ENCODE data around the gene ASB18. TPM values are rescaled to one million over a fixed set of nuclear protein-coding genes. Genes with fewer than 3 reads are reported as not detected.

ASB18 gene
- total RNA-seq, 2 donors from 2014 or later, result not detected

GRCh38 chr2:236157366-236157765, 106.8 kb downstream of the ASB18 start:
- no peak overlapping the region for H3K4me3 Mint-ChIP-seq
- no peaks in the 10 kb centered on the region for H3K4me1 Mint-ChIP-seq (ENCODE audit: low read depth)
- DNase-seq, result no peak
- H3K36me3 Mint-ChIP-seq (ENCODE audit: insufficient read depth in 2 of 2), result peaks cover 3 to 4% of the 10 kb centered on the region in 2 donors
- H3K9me3 Mint-ChIP-seq, result peaks cover 4 to 5% of the 10 kb centered on the region in 2 donors
- no peak overlapping the region for H3K27ac Mint-ChIP-seq
- no peak for ATAC-seq (replicated peaks in 1 of 2)
- H3K27me3 Mint-ChIP-seq (ENCODE audit: low read depth), result peaks cover 35% of the 10 kb centered on the region

DNA sequence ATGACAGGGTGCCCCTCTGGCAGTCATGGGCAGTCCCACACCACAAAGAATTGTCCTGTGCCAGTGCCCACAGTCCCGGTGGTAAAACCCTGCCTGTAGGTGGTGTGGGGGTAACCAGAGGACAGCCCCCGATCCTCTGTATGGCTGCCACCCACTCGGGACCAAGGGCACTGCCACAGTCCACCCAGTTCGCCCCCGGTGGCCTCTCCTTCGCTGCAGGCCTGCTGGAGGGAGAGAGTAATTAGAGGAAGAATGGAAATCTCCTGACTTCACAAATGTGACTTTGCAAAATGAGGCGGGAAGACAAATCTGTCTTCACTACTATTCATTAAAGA, 107.4 kb downstream of the ASB18 start:
- Mint-ChIP-seq H3K27ac (no peak overlapping the region), H3K4me1 (ENCODE audit: low read depth) (no peaks in the 10 kb centered on the region), H3K36me3 (ENCODE audit: insufficient read depth in 2 of 2) (peaks cover 3 to 4% of the 10 kb centered on the region in 2 donors), H3K4me3 (no peak overlapping the region), H3K9me3 (peaks cover 4 to 5% of the 10 kb centered on the region in 2 donors), H3K27me3 (ENCODE audit: low read depth) (peaks cover 30% of the 10 kb centered on the region)
- ATAC-seq (replicated peaks in 1 of 2), result no peak
- DNase-seq, result no peak

GRCh38 chr2:236156095-236156859, 107.9 kb downstream of the ASB18 start:
- Mint-ChIP-seq H3K27ac (no peak overlapping the region), H3K4me3 (no peak overlapping the region), H3K9me3 (peaks cover 4 to 5% of the 10 kb centered on the region in 2 donors), H3K4me1 (ENCODE audit: low read depth) (no peaks in the 10 kb centered on the region), H3K36me3 (ENCODE audit: insufficient read depth in 2 of 2) (peaks cover 3 to 4% of the 10 kb centered on the region in 2 donors), H3K27me3 (ENCODE audit: low read depth) (peaks cover 24% of the 10 kb centered on the region)
- DNase-seq (no peak), ATAC-seq (replicated peaks in 1 of 2) (no peak)

DNA sequence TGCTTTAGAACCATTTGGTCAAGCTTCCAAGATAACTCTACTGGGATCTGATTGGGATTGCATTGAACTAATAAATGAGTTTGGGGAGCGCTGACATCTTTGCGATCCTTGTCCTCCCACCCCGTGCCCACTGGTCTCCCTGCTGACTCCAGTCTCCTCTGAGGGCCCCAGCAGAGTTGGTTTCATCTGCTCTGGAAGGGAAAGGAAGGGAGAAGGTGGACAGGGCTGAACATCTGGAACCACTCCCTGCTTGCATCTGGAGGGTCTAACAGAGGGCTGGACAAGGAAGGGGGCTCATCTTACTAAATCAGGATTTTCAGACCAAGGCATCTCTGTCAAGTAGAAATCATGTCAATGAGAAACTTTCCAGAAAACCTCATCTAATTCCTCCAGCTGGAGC, 108.8 kb downstream of the ASB18 start:
- no peak for ATAC-seq (replicated peaks in 1 of 2)
- H3K4me3 Mint-ChIP-seq, result no peak overlapping the region

GRCh38 chr2:236146436-236146835, 117.8 kb downstream of the ASB18 start:
- Mint-ChIP-seq H3K4me1 (ENCODE audit: low read depth) (no peaks in the 10 kb centered on the region), H3K27ac (no peak overlapping the region), H3K9me3 (peaks cover 2% of the 10 kb centered on the region in 2 donors), H3K4me3 (no peak overlapping the region), H3K36me3 (ENCODE audit: insufficient read depth in 2 of 2) (no peaks in the 10 kb centered on the region), H3K27me3 (ENCODE audit: low read depth) (peaks cover 21% of the 10 kb centered on the region)
- no peak for ATAC-seq (replicated peaks in 1 of 2)
- no peak for DNase-seq

More for the DNA sequence above, 108.8 kb downstream of the ASB18 start:
- peaks cover 3 to 4% of the 10 kb centered on the region in 2 donors for H3K36me3 Mint-ChIP-seq (ENCODE audit: insufficient read depth in 2 of 2)
- no peak overlapping the region for H3K27ac Mint-ChIP-seq
- H3K27me3 Mint-ChIP-seq (ENCODE audit: low read depth), result peaks cover 21% of the 10 kb centered on the region
- H3K4me1 Mint-ChIP-seq (ENCODE audit: low read depth), result no peaks in the 10 kb centered on the region
- DNase-seq, result no peak
- H3K9me3 Mint-ChIP-seq, result peaks cover 5 to 6% of the 10 kb centered on the region in 2 donors

DNA sequence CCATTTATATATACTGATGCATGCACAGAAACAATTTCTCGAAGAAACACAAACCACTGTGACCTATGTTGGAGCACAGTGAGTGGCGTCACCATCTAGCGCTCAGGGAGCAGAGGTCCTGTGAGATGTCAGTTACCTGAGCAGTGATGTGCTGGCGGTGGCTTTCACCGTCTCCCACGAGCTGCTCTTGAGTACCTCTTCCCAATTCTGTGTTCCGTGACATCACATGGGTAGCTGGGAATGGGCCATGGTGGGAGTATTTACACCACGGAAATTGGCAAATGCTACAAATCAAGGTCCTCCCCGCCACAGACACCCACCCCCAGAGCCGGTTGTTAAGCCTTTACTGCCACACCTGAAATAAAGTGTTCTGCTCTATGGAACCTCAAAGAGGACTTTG, 120.4 kb downstream of the ASB18 start:
- no peak overlapping the region for H3K27ac Mint-ChIP-seq
- DNase-seq (no peak), ATAC-seq (replicated peaks in 1 of 2) (no peak)
- no peaks in the 10 kb centered on the region for H3K4me1 Mint-ChIP-seq (ENCODE audit: low read depth)
- peaks cover 0 to 2% of the 10 kb centered on the region in 2 donors for H3K9me3 Mint-ChIP-seq
- H3K27me3 Mint-ChIP-seq (ENCODE audit: low read depth), result peaks cover 29% of the 10 kb centered on the region
- H3K36me3 Mint-ChIP-seq (ENCODE audit: insufficient read depth in 2 of 2), result no peaks in the 10 kb centered on the region
- no peak overlapping the region for H3K4me3 Mint-ChIP-seq

Other genes with a start within 250 kb of the ASB18 start
- not detected for gene GBX2, start 96.0 kb downstream of the ASB18 start, total RNA-seq